NCI-H1092 treated with DMSO at 0.1 percent for 48 hours (cell line): ENCODE measurements around the gene SPCS1.

Experiments used
- DNase-seq: peaks from one replicate; lab custom pipeline; 2025; lab: John Stamatoyannopoulos, UW

The SPCS1 gene

GRCh38 chr3:52733256-52733891 is 27.5 kb downstream of the SPCS1 start:
- DNase-seq, result no peak

- DNase-seq, result no peak
Observed at GRCh38 chr3:52739730-52740129, 33.8 kb downstream of the SPCS1 start.

DNA sequence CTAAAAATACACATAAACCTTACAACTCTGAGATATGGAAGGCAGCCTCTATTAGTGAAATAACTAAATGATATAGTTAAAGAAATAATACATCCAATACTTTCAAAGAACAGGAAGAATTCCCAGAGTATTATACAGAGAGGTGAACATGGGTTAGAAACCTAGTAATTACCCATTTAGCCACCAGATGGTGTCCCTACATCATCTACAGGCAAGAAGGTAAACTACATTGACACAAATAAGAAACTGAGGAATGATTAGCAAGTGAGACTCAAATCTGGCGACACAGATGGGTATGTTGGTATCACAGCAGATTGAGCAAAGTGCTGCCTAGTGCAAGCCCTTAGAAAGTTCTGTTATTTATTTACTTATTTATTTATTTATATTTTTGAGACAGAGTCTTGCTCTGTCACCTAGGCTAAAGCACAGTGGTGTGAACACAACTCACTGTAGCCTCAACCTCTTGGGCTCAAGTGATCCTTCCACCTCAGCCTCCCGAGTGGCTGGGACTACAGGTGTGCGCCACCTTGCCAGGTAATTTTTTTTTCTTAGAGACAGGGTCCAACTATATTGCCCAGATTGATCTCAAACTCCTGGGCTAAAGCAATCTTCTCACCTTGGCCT is 36.6 kb downstream of the SPCS1 start:
- no peak for DNase-seq

- no peak for DNase-seq
Observed at GRCh38 chr3:52743152-52743551, 37.2 kb downstream of the SPCS1 start.

GRCh38 chr3:52743721-52744120 is 37.8 kb downstream of the SPCS1 start:
- DNase-seq, result no peak

DNA sequence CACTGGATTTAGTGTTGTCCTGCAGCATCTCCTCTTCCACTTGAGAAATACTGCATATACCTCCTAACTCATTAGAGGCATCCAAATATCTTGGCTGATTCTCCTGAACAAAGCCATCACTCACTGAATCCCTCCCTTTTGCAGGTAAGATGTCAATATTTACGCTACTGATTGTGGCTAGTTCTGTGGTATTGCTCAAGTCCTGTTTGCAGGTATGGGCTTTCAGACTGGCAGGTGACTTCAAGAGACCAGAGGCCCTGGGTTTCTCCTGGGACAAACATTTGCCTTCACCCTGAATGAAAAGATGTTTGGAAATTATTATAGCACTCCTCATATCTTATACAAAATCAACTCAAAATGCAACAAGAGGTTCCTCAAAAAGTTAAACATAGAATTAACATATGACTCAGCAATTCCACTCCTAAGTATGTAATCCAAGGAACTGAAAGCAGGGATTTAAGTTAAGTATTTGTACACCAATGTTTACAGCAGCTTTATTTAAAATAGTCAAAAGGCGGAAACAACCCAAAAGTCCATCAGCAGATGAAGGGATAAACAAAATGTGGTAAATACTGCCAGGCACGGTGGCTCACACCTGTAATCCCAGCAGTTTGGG is 46.2 kb downstream of the SPCS1 start:
- no peak for DNase-seq

- DNase-seq, result no peak
Observed at GRCh38 chr3:52754373-52754772, 48.5 kb downstream of the SPCS1 start.

DNA sequence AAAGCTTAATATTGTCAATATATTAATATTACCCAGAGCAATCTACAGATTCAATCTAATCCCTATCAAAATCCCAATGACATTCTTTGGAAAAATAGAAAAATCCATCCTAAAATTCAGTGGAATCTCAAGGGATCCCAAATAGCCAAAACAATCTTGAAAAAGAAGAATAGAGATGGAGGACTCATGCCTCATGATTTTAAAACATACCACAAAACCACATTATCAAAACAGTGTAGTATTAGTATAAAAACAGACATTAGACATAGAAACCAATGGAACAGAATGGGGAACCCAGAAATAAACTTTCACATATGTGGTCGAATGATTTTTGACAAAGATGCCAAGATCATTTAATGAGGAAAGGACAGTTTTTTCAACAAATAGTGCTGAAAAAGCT is 50.2 kb downstream of the SPCS1 start:
- DNase-seq, result no peak
